Measurements from ENCODE around the gene SF3B2.
"Not testable (repeated sequence)": the region's sequence is repeated elsewhere in the genome, so short reads cannot be mapped to it uniquely, and the experiment has no call there.

Gene SF3B2

GRCh38 chr11:66076561-66076960 is 24.4 kb downstream of the SF3B2 start:
- no peak for DNase-seq (ENCODE audit: low read depth)

GRCh38 chr11:66077927-66078326 is 25.8 kb downstream of the SF3B2 start:
- no peak for DNase-seq (ENCODE audit: low read depth)

DNA sequence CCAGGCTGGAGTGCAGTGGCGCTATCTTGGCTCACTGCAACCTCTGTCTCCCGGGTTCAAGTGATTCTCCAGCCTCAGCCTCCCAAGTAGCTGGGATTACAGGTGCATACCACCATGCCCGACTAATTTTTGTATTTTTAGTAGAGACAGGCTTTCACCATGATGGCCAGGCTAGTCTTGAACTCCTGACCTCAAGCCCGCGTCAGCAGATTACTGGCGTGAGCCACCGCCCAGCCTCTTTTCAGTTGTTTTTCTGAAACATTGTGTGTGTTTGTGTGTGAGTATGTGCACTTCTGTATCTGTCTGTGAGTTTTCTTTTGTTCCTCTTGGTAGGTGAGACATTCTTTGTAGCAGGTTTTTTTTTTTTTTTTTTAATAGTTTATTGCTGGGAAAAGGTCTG is 26.8 kb downstream of the SF3B2 start:
- not testable (repeated sequence) for DNase-seq (ENCODE audit: low read depth)

GRCh38 chr11:66080055-66080817 is 28.1 kb downstream of the SF3B2 start:
- peak; percentile 81 for DNase-seq (ENCODE audit: low read depth)

DNA sequence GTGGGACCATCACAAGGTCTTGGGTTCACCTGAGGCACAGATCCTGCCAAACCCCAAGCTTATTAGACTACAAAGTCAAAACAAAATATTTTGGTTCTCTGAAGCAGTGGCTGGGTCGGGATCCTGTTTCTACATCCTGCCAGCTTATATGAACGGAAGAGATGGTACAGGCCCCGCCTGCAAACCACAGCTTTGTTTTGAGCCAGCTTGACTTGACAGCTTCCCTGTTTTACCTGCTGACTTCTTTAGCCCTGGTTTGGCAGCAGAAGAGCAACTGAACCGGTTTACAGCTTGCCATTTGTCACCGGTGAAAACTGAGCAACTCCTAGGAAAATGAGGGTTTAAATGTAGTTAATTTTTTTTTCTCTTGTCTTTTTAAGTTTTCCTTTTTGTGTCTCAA is 29.3 kb downstream of the SF3B2 start:
- no peak for DNase-seq (ENCODE audit: low read depth)

- DNase-seq (ENCODE audit: low read depth): no peak
Measured at GRCh38 chr11:66082946-66083698, 31.0 kb downstream of the SF3B2 start.

GRCh38 chr11:66083767-66084166 is 31.6 kb downstream of the SF3B2 start:
- DNase-seq (ENCODE audit: low read depth): no peak

DNA sequence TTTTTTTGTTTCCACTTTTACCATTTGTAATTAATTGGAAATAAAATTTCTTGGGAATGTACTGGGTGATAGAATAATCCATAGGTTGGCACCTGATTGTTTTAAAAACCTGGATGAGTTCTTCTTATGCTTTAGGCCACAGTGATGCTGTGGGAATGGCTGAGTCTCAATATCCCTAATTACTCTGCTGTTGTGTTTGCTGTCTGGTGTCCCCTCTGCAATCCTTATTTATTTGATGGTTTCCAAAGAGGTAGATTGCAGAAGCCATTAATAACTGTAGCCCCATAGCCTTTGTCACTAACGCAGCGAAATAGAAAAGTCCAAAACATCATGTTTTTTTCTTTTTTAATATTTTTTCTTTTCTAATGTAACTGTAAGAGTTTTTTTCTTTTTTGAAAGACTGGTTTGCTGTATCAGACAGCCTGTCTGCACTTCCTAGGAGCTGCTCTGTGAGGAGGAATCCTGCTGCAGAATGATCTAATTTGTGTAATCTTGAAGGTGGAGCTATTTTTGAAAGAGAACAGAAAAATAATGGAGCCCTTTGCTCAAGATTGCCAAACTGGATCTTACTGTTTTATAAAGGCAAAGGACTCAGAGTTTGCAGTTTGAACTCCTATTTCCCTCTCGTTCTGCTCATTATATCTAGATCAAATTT is 32.8 kb downstream of the SF3B2 start:
- DNase-seq (ENCODE audit: low read depth): no peak

DNA sequence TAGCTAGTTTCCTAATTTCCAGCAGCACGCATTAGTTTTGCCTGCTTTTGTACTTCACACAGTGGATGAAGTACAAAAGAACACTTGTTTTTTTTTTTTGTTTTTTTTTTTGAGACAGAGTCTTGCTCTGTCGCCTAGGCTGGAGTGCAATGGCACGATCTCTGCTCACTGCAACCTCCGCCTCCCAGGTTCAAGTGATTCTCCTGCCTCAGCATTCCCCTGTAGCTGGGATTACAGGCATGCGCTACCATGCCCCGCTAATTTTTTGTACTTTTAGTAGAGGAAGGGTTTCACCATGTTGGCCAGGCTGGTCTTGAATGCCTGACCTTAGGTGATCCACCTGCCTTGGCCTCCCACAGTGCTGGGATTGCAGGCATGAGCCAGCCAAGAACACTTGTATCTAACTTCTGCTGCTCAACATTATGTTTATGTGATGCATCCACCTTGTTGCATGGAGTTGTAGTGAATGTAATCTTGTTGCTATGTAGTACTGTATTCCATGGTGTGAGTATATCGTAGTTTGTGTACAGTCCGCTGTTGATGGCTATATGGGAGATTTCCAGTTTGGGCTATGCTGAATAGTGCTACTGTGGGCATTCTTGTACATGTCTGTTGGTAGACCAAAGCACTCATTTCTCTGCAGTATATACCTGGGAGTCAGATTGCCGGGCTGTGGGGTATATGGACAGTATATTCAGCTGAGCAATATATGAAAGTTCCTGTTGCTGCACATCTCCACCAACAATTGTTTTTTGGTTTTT is 35.2 kb downstream of the SF3B2 start:
- no peak for DNase-seq (ENCODE audit: low read depth)

DNA sequence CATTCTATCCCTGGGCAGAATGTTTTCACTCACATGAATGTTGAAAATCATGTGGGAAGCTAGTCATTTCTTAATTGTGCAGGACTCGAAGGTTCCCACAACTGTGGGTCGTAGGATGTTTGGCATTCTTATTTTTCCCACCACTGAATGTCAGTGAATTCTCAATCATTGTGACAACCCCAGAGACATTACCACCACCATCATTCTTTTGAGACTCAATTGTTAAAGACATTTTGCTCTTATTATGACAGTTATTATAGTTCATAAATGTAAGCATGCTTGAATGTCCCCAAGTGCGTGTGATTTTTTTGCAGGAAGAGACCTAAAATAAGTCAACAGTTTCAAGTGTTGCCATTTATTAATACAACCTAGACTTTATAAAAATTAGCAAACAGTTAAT is 36.9 kb downstream of the SF3B2 start:
- no peak for DNase-seq (ENCODE audit: low read depth)

DNA sequence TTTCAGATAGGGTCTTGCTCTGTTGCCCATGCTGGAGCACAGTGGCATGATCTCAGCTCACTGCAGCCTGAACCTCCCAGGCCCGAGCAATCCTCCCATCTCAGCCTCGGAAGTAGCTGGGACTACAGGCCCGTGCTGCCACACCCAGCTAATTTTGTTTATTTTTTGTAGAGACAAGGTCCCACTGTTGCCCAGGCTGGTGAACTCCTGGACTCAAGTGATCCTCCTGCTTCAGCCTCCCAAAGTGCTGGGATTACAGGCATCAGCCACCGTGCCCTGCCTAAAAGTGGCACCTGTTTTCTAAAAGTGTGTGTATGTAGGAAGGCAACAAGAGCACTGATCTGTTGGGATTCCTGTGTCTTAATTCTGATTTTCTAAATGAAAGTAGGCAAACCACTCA is 38.1 kb downstream of the SF3B2 start:
- no peak for DNase-seq (ENCODE audit: low read depth)

DNA sequence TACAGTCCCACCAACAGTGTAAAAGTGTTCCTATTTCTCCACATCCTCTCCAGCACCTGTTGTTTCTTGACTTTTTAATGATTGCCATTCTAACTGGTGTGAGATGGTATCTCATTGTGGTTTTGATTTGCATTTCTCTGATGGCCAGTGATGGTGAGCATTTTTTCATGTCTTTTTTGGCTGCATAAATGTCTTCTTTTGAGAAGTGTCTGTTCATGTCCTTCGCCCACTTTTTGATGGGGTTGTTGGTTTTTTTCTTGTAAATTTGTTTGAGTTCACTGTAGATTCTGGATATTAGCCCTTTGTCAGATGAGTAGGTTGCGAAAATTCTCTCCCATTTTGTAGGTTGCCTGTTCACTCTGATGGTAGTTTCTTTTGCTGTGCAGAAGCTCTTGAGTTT is 40.0 kb downstream of the SF3B2 start:
- DNase-seq (ENCODE audit: low read depth): not testable (repeated sequence)

- not testable (repeated sequence) for DNase-seq (ENCODE audit: low read depth)
Measured at GRCh38 chr11:66099746-66100145, 47.6 kb downstream of the SF3B2 start.

GRCh38 chr11:66100272-66101065 is 48.3 kb downstream of the SF3B2 start:
- no peak for DNase-seq (ENCODE audit: low read depth)

DNA sequence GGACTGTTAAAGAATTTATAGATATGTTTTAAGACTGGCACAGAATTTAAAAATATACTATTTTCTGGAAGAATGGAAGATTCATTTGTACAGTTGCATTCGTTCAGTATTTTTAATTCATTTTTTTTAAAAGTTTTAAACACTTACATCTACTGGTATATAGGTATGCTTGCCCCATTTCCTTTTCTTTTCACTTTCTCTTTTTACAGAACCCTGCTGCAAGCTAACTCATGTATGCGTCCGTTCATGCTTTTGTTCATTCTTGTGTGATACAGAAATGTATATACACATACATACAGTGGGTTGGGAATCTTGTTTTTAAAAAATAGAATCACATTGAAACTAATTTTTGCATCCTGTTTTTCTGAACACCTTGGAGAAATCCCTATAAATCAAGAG is 48.9 kb downstream of the SF3B2 start:
- no peak for DNase-seq (ENCODE audit: low read depth)

- no peak for DNase-seq (ENCODE audit: low read depth)
Measured at GRCh38 chr11:66104057-66104638, 52.0 kb downstream of the SF3B2 start.

GRCh38 chr11:66106786-66107599 is 54.8 kb downstream of the SF3B2 start:
- no peak for DNase-seq (ENCODE audit: low read depth)

GRCh38 chr11:66107600-66108510 is 55.7 kb downstream of the SF3B2 start:
- DNase-seq (ENCODE audit: low read depth): no peak

DNA sequence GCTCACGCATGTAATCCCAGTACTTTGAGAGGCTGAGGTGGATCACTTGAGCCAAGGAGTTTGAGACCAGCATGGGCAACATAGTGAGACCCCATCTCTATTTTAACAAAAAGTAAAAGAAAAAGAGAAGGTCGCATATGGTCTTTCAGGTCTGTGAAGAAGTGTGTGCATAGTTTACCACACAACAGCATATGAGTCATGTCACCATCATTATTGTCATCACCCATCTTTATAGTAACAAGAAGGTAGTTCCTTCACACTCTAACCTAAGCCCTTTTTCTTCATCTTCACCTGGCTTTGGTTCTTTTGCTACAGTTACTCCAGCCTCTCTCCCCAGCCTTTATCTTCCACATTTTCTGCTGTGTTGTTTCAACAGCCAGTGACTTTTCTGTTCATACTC is 57.1 kb downstream of the SF3B2 start:
- no peak for DNase-seq (ENCODE audit: low read depth)

Measured in GM04504 (cell line).